ENCODE measurements around the gene LDLRAD3.

DNA sequence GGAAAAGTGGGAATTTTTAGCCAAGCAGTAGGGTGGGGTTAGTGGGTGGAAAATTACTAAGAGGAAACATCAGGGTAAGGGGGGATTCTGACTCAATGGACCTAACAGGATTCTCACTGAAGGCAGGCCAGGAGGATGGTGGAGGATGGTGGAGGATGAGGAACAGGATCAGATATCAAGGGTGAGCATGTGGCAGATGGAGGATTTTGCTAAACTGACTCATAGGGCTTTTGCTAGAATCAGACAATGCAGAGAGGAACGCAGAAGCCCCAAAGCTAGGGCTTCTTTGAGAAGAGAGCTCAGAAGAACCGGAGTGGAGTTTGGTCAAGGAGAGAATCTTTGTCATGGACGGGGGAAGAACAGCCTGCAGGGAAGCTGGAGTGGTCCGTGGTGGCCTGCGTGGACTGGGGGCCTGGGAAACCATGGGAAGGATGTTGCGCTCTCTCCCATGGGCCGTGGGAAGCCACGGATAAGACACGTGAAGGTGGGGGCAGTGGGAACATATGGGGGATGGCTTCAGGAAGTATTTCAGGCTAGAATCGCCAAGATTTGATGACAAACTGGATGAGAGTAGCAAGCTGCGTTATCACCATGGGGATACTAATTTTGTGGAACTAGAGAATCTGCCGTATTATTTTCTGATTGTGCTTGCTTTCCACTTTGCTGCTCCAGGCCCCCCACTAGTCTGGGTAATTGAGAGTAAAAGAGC, 165.2 kb downstream of the LDLRAD3 start:
- TF ChIP-seq POLR2A (IDR thresholded peaks at IDR 0.05), result no peak
- TF ChIP-seq, protein P1, sequence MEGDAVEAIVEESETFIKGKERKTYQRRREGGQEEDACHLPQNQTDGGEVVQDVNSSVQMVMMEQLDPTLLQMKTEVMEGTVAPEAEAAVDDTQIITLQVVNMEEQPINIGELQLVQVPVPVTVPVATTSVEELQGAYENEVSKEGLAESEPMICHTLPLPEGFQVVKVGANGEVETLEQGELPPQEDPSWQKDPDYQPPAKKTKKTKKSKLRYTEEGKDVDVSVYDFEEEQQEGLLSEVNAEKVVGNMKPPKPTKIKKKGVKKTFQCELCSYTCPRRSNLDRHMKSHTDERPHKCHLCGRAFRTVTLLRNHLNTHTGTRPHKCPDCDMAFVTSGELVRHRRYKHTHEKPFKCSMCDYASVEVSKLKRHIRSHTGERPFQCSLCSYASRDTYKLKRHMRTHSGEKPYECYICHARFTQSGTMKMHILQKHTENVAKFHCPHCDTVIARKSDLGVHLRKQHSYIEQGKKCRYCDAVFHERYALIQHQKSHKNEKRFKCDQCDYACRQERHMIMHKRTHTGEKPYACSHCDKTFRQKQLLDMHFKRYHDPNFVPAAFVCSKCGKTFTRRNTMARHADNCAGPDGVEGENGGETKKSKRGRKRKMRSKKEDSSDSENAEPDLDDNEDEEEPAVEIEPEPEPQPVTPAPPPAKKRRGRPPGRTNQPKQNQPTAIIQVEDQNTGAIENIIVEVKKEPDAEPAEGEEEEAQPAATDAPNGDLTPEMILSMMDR (IDR thresholded peaks at IDR 0.05), result no peak
